Omental fat pad (tissue), 4 donors: ENCODE data around the gene OXA1L. TPM values are rescaled to one million over a fixed set of nuclear protein-coding genes. Genes with fewer than 3 reads are reported as not detected.
"Not testable (repeated sequence)": the region's sequence is repeated elsewhere in the genome, so short reads cannot be mapped to it uniquely, and the experiment has no call there.

Experiments
- ATAC-seq: fragments of 150-250 bp; one replicate; pipeline ENCODE4 v1.9.1; 2016; ENCODE audit warnings: mild to moderate bottlenecking, moderate library complexity; ENCODE audit not compliant: low FRiP score
- DNase-seq: peaks from one replicate; pipeline ENCODE4 v3.0.0-alpha.2; 2019; ENCODE audit warnings: low spot score
- total RNA-seq, 4 donors: library from RNA; depleted of rRNA; stranded (reverse); fragments of >200 nt; gene quantifications; one replicate each; pipeline ENCODE4 v1.1.0, GENCODE V29; 2016
- TF ChIP-seq, protein P1 (sequence below), 3 donors: fragments of 450-650 bp; IDR thresholded peaks; one replicate each; pipeline ENCODE4 v1.5.1; 2016 to 2017; ENCODE audit warnings: antibody characterized with exemption in 3 of 3, mild to moderate bottlenecking in 3 of 3, moderate library complexity in 2 of 3

Gene OXA1L
- total RNA-seq, 4 donors from 2014 or later: 73.3 to 100 (median 98.6) TPM

DNA sequence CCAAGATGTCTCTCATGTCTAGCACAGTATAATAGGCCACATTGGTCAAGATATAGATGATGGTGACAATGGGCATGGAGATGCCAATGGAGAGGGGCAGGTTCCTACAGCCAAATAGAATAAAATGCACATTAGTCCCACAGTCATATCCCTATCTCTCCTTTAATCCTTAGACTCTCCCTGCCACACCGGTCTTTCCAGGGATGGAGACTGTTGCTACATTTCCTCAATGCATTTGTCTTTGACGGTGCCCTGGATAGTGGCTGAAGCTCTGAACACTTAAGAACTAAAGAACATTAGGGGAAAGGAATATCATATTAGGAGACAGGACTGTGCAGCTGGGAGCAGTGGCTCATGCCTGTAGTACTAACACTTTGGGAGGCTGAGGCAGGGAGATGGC, 9.7 kb downstream of the OXA1L start:
- TF ChIP-seq, protein P1, sequence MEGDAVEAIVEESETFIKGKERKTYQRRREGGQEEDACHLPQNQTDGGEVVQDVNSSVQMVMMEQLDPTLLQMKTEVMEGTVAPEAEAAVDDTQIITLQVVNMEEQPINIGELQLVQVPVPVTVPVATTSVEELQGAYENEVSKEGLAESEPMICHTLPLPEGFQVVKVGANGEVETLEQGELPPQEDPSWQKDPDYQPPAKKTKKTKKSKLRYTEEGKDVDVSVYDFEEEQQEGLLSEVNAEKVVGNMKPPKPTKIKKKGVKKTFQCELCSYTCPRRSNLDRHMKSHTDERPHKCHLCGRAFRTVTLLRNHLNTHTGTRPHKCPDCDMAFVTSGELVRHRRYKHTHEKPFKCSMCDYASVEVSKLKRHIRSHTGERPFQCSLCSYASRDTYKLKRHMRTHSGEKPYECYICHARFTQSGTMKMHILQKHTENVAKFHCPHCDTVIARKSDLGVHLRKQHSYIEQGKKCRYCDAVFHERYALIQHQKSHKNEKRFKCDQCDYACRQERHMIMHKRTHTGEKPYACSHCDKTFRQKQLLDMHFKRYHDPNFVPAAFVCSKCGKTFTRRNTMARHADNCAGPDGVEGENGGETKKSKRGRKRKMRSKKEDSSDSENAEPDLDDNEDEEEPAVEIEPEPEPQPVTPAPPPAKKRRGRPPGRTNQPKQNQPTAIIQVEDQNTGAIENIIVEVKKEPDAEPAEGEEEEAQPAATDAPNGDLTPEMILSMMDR (IDR thresholded peaks at IDR 0.05): no peak
- DNase-seq (no peak), ATAC-seq (no peak)

DNA sequence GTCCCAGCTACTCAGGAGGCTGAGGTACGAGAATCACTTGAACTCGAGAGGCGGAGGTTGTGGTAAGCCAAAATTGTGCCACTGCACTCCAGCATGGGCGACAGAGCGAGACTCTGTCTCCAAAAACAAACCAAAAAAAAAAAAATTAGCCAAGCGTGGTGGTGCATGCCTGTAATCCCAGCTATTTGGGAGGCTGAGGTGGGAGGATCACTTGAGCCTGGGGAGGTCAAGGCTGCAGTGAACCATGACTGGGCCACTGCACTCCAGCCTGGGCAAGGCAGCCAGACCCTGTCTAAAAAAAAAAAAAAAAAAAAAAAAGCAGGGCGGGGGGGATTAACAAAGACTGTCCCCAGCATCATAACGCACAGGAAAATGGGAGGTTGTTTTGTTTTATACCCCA, 10.4 kb downstream of the OXA1L start:
- DNase-seq: not testable (repeated sequence)

DNA sequence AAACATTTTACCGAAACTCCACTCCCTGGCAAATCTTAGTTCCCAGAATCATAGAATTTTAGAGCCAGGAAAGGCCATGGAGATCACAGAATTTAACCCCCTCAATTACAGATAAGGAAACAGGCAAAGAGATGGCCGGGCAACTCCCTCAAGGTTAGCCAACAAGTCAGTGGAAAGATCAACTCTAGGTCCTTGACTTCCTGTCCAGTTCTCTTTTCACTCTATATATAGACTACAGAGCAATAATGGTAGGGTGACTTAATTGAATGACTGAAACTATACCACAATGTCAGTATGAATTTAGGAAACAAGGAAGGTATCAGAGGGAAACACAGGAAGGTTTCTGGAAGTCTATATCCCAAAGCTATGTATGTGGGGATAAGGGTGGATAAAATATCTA, 11.6 kb downstream of the OXA1L start:
- TF ChIP-seq, protein P1 (IDR thresholded peaks at IDR 0.05): no peak
- ATAC-seq (no peak), DNase-seq (no peak)

More for the DNA sequence above, 10.4 kb downstream of the OXA1L start:
- not testable (repeated sequence) for ATAC-seq

DNA sequence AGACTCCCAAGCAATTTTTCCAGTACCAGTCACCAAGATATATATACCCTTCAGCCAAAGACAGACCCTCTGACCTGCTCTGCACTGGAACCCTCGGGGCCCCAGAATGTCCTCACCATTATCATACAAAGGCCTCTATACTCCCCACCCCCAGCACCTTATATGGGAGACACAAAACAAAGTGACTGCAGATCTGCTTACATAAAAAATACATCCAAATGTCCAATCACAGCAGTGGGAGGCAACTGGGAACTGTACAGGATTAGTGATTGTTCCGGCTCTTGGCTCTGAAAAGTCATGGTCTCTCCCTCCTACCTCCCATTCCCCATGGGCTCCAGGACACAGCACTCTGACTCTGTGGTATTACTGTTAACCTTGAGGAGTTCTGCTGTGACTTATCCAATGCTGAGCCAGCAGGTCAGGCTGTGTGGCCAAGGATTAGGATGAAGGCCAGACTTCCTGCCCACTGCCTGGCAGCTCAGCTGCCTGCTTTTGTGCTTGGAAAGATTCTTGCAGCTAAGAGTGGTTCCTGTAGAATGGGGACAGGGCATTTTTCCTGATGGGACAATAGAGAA, 13.7 kb downstream of the OXA1L start:
- ATAC-seq (no peak), DNase-seq (no peak)
- TF ChIP-seq, protein P1 (IDR thresholded peaks at IDR 0.05): no peak

DNA sequence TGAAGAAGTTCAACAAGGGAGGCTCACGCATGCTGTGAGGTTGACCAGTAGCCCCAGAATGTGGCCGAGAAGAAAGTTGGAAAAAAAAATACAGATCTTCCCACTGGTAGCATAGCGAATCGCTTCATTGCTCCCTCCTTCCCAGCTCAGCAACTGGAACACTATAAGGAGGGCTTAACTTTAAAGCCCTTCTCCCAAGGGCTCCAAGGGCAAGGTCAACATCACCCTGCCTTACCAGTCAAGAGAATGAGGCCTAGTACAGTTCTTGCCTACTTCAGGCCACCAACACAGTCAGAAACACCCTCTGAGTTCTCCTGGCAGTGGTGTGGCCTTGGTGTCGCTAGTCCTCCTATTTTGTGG, 14.4 kb downstream of the OXA1L start:
- TF ChIP-seq, protein P1 (IDR thresholded peaks at IDR 0.05): no peak
- ATAC-seq (no peak), DNase-seq (no peak)

DNA sequence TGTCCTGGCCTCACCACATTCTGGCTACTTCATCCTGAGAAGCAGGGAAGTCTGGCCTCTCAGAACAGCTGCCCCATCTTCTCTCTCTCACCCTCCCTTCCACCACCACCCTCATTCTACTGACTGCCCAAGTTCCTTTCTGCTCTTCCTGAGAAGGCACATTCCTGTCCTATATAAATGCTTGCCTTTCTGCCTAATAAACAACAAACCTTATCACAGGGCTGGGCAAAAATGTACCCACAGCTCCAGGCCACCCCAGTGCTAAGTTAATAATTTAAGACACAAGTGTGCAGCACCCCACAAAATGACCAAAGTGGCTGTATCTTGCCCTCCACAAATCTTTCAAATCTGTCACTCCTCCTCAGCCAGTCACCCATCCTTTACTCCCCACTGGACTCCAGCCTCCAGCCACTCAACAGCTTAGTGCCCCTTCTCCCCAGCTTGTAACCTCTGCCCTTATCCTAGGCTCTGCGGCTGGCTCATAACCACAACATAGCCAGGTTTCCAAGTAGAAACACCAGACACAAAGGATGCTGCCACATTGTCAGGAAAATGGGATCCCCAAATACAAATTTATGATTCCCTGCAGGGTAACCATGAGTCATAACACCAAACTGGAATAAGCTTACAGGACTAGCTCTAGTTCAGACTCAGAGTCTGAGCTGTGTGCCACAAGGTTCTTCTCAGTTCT, 15.0 kb downstream of the OXA1L start:
- TF ChIP-seq, protein P1 (IDR thresholded peaks at IDR 0.05): no peak
- no peak for DNase-seq
- ATAC-seq: no peak

DNA sequence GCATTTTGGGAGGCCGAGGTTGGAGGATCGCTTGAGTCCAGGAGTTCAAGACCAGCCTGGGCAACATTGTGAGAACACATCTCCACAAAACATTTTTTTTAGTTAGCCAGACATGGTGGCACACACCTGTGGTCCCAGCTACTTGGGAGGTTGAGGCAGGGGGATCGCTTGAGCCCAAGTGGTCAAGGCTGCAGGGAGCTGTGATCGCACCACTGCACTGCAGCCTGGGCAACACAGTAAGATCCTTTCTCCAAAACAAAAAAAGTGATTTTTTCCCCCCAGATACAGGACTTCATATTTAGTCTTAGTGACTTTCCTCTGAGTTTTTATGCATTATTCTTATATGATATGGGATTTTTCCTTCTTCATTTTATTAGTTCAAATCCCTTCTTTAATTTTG, 20.2 kb downstream of the OXA1L start:
- DNase-seq: no peak
- no peak for ATAC-seq
- TF ChIP-seq, protein P1 (IDR thresholded peaks at IDR 0.05): no peak
